HepG2 (cell line): ENCODE measurements around the gene CBFA2T2. TPM values are rescaled to one million over a fixed set of nuclear protein-coding genes. Genes with fewer than 3 reads are reported as not detected.

ENCODE experiments used
- HNRNPL ChIP-seq: fragments of 200-400 bp; formaldehyde crosslinking; IDR thresholded peaks from 2 replicates; pipeline ENCODE4 v1.6.1; 2017; ENCODE audit warnings: mild to moderate bottlenecking, low read depth, low read length
- JDP2 ChIP-seq: sonication (generic); formaldehyde crosslinking; IDR thresholded peaks from 2 replicates; pipeline ENCODE4 v1.8.1; 2022; ENCODE audit warnings: missing genetic modification reagents, borderline replicate concordance
- NR1H2 ChIP-seq: sonication (generic); formaldehyde crosslinking; IDR thresholded peaks from 2 replicates; pipeline ENCODE4 v1.8.1; 2022; ENCODE audit warnings: low read depth, missing genetic modification reagents, borderline replicate concordance
- NR2F6 ChIP-seq, 2 experiments: IDR thresholded peaks; 2 replicates each; pipeline ENCODE4 v1.6.1; 2016; ENCODE audit warnings: antibody characterized with exemption in 1 of 2, mild to moderate bottlenecking in 1 of 2
- RBAK ChIP-seq: sonication (generic); formaldehyde crosslinking; IDR thresholded peaks from 2 replicates; pipeline ENCODE4 v1.5.1; 2020; ENCODE audit warnings: mild to moderate bottlenecking, missing genetic modification reagents
- XRCC5 ChIP-seq: fragments of 200-400 bp; formaldehyde crosslinking; optimal IDR thresholded peaks from 2 replicates; pipeline ENCODE3; 2017; ENCODE audit warnings: mild to moderate bottlenecking, low read length
- ZNF446 ChIP-seq: sonication (generic); formaldehyde crosslinking; IDR thresholded peaks from 2 replicates; pipeline ENCODE4 v1.5.0; 2020; ENCODE audit warnings: mild to moderate bottlenecking, missing genetic modification reagents
- ZNF614 ChIP-seq: IDR thresholded peaks from 2 replicates; pipeline ENCODE4 v1.6.1; 2018; ENCODE audit warnings: missing biosample characterization, missing genetic modification reagents, inconsistent platforms, borderline replicate concordance
- polyA plus RNA-seq, 8 experiments: library from polyadenylated mRNA; depleted of rRNA in 3 of 8; stranded (reverse) in 7 of 8; unstranded in 1 of 8; fragments of >200 nt; fragmentation: Illumina TruSeq in 4 of 8; extraction: Trizol in 4 of 8; gene quantifications; 2 replicates each; pipeline versions ENCODE4 v1.2.1 to v1.2.3, GENCODE V29; 2011 to 2016; ENCODE audit warnings: low read depth in 4 of 8, missing spikeins in 1 of 8, mixed read lengths in 1 of 8; ENCODE audit not compliant: insufficient read depth in 1 of 8
- total RNA-seq, 5 experiments: library from RNA; depleted of rRNA; stranded (reverse); fragments of >200 nt; fragmentation: Illumina TruSeq; extraction: Trizol; gene quantifications; 2 replicates each; pipeline ENCODE4 v1.2.3, GENCODE V29; 2016; ENCODE audit warnings: low read depth in 1 of 5
- TF ChIP-seq, protein P1 (sequence below): IDR thresholded peaks from 2 replicates; pipeline ENCODE4 v1.6.1; 2016; ENCODE audit warnings: low read depth, missing genetic modification reagents, missing compliant biosample characterization
- TF ChIP-seq, protein P2 (sequence below): fragments of 450-650 bp; IDR thresholded peaks from 2 replicates; pipeline ENCODE4 v1.6.1; 2017
- TF ChIP-seq, protein P3 (sequence below): fragments of 450-650 bp; IDR thresholded peaks from 2 replicates; pipeline ENCODE4 v1.6.1; 2017; ENCODE audit warnings: mild to moderate bottlenecking
- TF ChIP-seq, protein P4 (sequence below): sonication (generic); formaldehyde crosslinking; IDR thresholded peaks from 2 replicates; pipeline ENCODE4 v1.9.0; 2021; ENCODE audit warnings: mild to moderate bottlenecking, missing genetic modification reagents

CBFA2T2 gene
- total and polyA plus RNA-seq, 2 of the 13 experiments (the other 11 are each of a cell fraction or from before 2014, with no cell fraction given), result 6.3 to 21.2 TPM

DNA sequence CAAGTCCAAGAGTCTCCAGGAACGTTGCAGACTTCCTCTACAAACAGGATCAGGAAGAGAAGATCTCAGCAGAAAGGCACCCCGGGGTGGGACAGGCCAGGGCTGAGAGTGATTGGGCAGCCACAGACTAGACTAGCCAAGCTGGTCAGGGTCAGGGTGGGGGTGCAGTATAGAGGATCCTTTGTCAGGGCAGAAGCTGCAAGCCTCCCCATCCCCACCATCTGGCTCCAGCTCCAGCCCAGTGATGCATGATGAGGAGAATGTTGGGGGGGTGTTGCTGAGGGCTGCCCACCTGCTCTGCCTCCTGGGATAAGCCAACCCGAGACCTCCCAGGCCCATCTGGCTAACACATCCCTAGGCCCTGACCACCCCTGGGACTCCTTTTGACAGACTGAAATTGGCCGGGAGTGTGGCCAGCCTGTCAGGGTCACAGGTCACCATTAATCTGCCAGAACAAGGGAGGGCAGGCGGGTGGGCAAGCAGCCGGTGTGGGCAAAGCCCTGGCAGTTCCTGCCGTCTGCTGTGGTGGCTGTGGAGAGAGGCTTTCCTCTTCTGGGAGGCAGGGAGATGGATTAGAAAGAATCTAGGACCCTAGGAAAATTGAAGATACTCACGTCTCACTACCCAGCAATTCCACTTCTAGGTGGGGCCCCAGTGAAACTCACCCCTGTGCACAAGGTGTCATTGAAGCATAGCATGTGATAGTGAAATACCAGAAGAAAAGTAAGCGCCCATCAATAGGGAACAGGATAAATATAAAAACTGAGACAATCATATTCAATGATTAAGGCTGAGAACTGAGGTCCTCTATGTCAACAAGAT lies 24.2 kb upstream of the CBFA2T2 start (continued):
- TF ChIP-seq, protein P1, sequence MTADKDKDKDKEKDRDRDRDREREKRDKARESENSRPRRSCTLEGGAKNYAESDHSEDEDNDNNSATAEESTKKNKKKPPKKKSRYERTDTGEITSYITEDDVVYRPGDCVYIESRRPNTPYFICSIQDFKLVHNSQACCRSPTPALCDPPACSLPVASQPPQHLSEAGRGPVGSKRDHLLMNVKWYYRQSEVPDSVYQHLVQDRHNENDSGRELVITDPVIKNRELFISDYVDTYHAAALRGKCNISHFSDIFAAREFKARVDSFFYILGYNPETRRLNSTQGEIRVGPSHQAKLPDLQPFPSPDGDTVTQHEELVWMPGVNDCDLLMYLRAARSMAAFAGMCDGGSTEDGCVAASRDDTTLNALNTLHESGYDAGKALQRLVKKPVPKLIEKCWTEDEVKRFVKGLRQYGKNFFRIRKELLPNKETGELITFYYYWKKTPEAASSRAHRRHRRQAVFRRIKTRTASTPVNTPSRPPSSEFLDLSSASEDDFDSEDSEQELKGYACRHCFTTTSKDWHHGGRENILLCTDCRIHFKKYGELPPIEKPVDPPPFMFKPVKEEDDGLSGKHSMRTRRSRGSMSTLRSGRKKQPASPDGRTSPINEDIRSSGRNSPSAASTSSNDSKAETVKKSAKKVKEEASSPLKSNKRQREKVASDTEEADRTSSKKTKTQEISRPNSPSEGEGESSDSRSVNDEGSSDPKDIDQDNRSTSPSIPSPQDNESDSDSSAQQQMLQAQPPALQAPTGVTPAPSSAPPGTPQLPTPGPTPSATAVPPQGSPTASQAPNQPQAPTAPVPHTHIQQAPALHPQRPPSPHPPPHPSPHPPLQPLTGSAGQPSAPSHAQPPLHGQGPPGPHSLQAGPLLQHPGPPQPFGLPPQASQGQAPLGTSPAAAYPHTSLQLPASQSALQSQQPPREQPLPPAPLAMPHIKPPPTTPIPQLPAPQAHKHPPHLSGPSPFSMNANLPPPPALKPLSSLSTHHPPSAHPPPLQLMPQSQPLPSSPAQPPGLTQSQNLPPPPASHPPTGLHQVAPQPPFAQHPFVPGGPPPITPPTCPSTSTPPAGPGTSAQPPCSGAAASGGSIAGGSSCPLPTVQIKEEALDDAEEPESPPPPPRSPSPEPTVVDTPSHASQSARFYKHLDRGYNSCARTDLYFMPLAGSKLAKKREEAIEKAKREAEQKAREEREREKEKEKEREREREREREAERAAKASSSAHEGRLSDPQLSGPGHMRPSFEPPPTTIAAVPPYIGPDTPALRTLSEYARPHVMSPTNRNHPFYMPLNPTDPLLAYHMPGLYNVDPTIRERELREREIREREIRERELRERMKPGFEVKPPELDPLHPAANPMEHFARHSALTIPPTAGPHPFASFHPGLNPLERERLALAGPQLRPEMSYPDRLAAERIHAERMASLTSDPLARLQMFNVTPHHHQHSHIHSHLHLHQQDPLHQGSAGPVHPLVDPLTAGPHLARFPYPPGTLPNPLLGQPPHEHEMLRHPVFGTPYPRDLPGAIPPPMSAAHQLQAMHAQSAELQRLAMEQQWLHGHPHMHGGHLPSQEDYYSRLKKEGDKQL (CRISPR knock-in tag), result no peak
- TF ChIP-seq NR2F6 (IDR thresholded peaks at IDR 0.05) (peak; percentile 50), NR2F6 (CRISPR knock-in tag; IDR thresholded peaks at IDR 0.05) (peak; percentile 38), RBAK (CRISPR knock-in tag) (no peak), ZNF446 (no peak), ZNF614 (CRISPR knock-in tag) (no peak), NR1H2 (CRISPR knock-in tag) (no peak), HNRNPL (peak; percentile 99), JDP2 (CRISPR knock-in tag) (no peak), XRCC5 (peak; percentile 75)
- TF ChIP-seq, protein P2, sequence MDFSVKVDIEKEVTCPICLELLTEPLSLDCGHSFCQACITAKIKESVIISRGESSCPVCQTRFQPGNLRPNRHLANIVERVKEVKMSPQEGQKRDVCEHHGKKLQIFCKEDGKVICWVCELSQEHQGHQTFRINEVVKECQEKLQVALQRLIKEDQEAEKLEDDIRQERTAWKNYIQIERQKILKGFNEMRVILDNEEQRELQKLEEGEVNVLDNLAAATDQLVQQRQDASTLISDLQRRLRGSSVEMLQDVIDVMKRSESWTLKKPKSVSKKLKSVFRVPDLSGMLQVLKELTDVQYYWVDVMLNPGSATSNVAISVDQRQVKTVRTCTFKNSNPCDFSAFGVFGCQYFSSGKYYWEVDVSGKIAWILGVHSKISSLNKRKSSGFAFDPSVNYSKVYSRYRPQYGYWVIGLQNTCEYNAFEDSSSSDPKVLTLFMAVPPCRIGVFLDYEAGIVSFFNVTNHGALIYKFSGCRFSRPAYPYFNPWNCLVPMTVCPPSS, result no peak
- TF ChIP-seq, protein P3, sequence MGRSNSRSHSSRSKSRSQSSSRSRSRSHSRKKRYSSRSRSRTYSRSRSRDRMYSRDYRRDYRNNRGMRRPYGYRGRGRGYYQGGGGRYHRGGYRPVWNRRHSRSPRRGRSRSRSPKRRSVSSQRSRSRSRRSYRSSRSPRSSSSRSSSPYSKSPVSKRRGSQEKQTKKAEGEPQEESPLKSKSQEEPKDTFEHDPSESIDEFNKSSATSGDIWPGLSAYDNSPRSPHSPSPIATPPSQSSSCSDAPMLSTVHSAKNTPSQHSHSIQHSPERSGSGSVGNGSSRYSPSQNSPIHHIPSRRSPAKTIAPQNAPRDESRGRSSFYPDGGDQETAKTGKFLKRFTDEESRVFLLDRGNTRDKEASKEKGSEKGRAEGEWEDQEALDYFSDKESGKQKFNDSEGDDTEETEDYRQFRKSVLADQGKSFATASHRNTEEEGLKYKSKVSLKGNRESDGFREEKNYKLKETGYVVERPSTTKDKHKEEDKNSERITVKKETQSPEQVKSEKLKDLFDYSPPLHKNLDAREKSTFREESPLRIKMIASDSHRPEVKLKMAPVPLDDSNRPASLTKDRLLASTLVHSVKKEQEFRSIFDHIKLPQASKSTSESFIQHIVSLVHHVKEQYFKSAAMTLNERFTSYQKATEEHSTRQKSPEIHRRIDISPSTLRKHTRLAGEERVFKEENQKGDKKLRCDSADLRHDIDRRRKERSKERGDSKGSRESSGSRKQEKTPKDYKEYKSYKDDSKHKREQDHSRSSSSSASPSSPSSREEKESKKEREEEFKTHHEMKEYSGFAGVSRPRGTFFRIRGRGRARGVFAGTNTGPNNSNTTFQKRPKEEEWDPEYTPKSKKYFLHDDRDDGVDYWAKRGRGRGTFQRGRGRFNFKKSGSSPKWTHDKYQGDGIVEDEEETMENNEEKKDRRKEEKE, result no peak
- TF ChIP-seq, protein P4, sequence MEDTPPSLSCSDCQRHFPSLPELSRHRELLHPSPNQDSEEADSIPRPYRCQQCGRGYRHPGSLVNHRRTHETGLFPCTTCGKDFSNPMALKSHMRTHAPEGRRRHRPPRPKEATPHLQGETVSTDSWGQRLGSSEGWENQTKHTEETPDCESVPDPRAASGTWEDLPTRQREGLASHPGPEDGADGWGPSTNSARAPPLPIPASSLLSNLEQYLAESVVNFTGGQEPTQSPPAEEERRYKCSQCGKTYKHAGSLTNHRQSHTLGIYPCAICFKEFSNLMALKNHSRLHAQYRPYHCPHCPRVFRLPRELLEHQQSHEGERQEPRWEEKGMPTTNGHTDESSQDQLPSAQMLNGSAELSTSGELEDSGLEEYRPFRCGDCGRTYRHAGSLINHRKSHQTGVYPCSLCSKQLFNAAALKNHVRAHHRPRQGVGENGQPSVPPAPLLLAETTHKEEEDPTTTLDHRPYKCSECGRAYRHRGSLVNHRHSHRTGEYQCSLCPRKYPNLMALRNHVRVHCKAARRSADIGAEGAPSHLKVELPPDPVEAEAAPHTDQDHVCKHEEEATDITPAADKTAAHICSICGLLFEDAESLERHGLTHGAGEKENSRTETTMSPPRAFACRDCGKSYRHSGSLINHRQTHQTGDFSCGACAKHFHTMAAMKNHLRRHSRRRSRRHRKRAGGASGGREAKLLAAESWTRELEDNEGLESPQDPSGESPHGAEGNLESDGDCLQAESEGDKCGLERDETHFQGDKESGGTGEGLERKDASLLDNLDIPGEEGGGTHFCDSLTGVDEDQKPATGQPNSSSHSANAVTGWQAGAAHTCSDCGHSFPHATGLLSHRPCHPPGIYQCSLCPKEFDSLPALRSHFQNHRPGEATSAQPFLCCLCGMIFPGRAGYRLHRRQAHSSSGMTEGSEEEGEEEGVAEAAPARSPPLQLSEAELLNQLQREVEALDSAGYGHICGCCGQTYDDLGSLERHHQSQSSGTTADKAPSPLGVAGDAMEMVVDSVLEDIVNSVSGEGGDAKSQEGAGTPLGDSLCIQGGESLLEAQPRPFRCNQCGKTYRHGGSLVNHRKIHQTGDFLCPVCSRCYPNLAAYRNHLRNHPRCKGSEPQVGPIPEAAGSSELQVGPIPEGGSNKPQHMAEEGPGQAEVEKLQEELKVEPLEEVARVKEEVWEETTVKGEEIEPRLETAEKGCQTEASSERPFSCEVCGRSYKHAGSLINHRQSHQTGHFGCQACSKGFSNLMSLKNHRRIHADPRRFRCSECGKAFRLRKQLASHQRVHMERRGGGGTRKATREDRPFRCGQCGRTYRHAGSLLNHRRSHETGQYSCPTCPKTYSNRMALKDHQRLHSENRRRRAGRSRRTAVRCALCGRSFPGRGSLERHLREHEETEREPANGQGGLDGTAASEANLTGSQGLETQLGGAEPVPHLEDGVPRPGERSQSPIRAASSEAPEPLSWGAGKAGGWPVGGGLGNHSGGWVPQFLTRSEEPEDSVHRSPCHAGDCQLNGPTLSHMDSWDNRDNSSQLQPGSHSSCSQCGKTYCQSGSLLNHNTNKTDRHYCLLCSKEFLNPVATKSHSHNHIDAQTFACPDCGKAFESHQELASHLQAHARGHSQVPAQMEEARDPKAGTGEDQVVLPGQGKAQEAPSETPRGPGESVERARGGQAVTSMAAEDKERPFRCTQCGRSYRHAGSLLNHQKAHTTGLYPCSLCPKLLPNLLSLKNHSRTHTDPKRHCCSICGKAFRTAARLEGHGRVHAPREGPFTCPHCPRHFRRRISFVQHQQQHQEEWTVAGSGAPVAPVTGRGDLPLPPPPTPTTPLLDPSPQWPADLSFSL (CRISPR knock-in tag), result no peak
